Breast epithelium (tissue), 3 donors: ENCODE data around the gene LSM3.

Experiments
- CTCF ChIP-seq, 3 donors: fragments of 450-650 bp; IDR thresholded peaks; one replicate each; pipeline ENCODE4 v1.5.1; 2016 to 2017; ENCODE audit warnings: antibody characterized with exemption in 3 of 3, mild to moderate bottlenecking in 3 of 3, moderate library complexity in 3 of 3
- POLR2A ChIP-seq: fragments of 450-650 bp; IDR thresholded peaks from one replicate; pipeline ENCODE4 v1.6.1; 2016; ENCODE audit warnings: antibody characterized with exemption, mild to moderate bottlenecking, moderate library complexity
- POLR2AphosphoS5 ChIP-seq, 3 donors: sonication (generic); formaldehyde crosslinking; IDR thresholded peaks; one replicate each; pipeline ENCODE4 v1.6.1; 2017; ENCODE audit warnings: antibody characterized with exemption in 3 of 3

GRCh38 chr3:14200276-14200675 lies 21.7 kb downstream of the LSM3 start:
- TF ChIP-seq CTCF (IDR thresholded peaks at IDR 0.05) (no peak), POLR2A (no peak), POLR2AphosphoS5 (IDR thresholded peaks at IDR 0.05) (no peak)
